Naive B cell (primary cell): ENCODE measurements around the gene PSMC3IP. TPM values are rescaled to one million over a fixed set of nuclear protein-coding genes. Genes with fewer than 3 reads are reported as not detected.

ENCODE experiments used
- ATAC-seq, 2 donors: fragments of 150-1000 bp; cut with Tn5 transposase; 2 replicates each; pipeline ENCODE4 v1.10.0; 2021; ENCODE audit warnings: low read depth in 2 of 2, mild to moderate bottlenecking in 2 of 2, moderate library complexity in 2 of 2
- DNase-seq: peaks from one replicate; pipeline ENCODE4 v3.0.0; 2022
- H3K27ac Mint-ChIP-seq, 6 donors: one replicate each; pipeline ENCODE4 v1.8.0; 2020 to 2022; ENCODE audit warnings: mild to moderate bottlenecking in 6 of 6, mixed read lengths in 6 of 6, moderate library complexity in 5 of 6, inconsistent platforms in 2 of 6
- H3K27me3 Mint-ChIP-seq, 3 donors: one replicate each; pipeline ENCODE4 v1.8.0; 2021 to 2022; ENCODE audit warnings: mixed read lengths in 3 of 3, mild to moderate bottlenecking in 1 of 3
- H3K36me3 Mint-ChIP-seq, 2 donors: one replicate each; pipeline ENCODE4 v1.8.0; 2020 to 2022; ENCODE audit warnings: mixed read lengths in 2 of 2, inconsistent platforms in 1 of 2, mild to moderate bottlenecking in 1 of 2
- H3K4me1 Mint-ChIP-seq, 3 donors: one replicate each; pipeline ENCODE4 v1.8.0; 2020 to 2022; ENCODE audit warnings: mixed read lengths in 3 of 3, inconsistent platforms in 1 of 3, mild to moderate bottlenecking in 1 of 3, moderate library complexity in 1 of 3
- H3K4me3 Mint-ChIP-seq, 8 donors: one replicate each; pipeline ENCODE4 v1.8.0; 2020 to 2022; ENCODE audit warnings: mild to moderate bottlenecking in 8 of 8, mixed read lengths in 8 of 8, moderate library complexity in 8 of 8, inconsistent platforms in 2 of 8
- H3K9me3 Mint-ChIP-seq, 7 donors: one replicate each; pipeline ENCODE4 v1.8.0; 2020 to 2022; ENCODE audit warnings: mixed read lengths in 7 of 7, mild to moderate bottlenecking in 5 of 7, inconsistent platforms in 2 of 7, moderate library complexity in 1 of 7
- polyA plus RNA-seq, 6 donors: library from polyadenylated mRNA; unstranded; fragments of 300-500 nt; fragmentation: Illumina TruSeq; gene quantifications; one replicate each; pipeline ENCODE4 v1.2.3, GENCODE V29; 2021; ENCODE audit warnings: low read depth in 6 of 6

The PSMC3IP gene
- polyA plus RNA-seq, 6 donors from 2014 or later: 1.5 to 2.9 (median 2.4) TPM; not detected in 1

DNA sequence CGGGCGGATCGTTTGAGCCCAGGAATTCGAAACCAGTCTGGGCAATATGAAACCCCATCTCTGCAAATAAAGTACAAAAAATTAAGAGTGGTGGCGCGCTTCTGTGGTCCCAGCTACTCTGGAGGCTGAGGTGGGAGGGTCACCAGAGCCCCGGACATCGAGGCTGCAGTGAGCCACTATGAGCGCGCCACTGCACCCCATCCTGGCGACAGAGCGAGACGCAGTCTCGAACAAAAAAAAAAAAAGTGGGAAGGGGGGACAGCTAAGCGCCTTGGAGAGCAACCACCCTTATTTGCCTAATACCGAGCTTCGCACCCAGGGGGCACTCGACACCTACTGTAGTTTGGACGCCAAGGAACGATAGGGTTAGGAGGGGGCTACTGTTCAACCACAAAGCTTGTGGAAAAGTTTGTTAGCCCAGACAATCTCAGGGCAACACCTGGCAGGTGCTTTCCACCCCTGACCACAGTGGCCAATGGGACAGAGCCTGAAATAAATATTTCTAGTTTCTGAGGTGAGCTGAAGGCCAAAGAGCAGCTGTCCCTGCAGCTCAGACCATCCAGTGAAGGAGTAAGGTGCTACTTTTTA, 847 bp upstream of the PSMC3IP start:
- Mint-ChIP-seq H3K4me1 (peaks cover 30 to 40% (median 39%) of the 10 kb centered on the region in 3 donors), H3K4me3 (peak overlapping the region; percentile 84 to 99 (median 97)), H3K27ac (peak overlapping the region; percentile 92 to 99 (median 96)), H3K9me3 (no peaks in the 10 kb centered on the region), H3K27me3 (no peaks in the 10 kb centered on the region), H3K36me3 (peaks cover 4 to 6% of the 10 kb centered on the region in 2 donors)
- ATAC-seq (peak; percentile 59 to 63), DNase-seq (peak; percentile 65)

DNA sequence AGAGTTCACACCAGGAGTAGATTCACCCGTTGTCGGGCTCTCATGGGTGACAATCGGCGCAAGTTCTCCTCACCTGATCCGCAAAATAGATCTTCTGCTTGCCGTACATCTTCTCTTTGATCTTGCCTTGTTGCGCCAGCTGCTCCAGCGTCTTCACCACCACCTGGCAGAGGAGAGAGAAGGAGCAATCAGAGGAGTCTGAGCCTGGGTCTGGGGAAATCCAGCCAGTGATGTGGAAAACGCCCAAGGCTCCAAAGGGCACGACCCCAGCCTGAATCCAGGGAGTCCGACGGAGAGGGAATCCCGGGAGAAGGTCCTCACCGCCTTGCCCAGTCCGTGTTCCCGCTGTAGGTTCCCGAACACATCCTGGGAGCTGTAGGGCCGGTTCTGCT, 393 bp downstream of the PSMC3IP start:
- H3K36me3 Mint-ChIP-seq: peaks cover 7 to 12% of the 10 kb centered on the region in 2 donors
- H3K4me3 Mint-ChIP-seq: peak overlapping the region; percentile 84 to 99 (median 97)
- DNase-seq (no peak), ATAC-seq (no peak)
- H3K4me1 Mint-ChIP-seq: peaks cover 34 to 47% (median 39%) of the 10 kb centered on the region in 3 donors
- H3K27me3 Mint-ChIP-seq: no peaks in the 10 kb centered on the region
- H3K9me3 Mint-ChIP-seq: no peaks in the 10 kb centered on the region
- peak overlapping the region in 2 of 6 donors; percentile 92 to 96 for H3K27ac Mint-ChIP-seq

DNA sequence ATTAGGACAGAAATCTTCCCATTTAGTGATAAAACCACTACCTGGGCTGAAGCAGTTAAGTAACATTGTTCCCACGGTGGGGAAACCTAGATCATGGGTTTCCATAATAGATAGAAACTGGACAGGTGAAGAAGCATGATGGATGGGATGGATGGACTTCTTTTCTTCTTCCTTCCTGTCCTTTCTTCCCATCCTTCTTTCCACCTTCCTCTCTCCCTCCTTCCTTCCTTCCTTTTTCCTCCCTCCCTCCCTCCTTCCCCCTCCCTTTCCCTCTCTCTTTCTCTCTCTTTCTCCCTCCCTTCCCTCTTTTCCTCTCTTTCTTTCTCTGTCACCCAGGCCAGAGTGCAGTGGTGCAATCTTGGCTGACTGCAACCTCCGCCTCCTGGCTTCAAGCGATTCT, 3.1 kb downstream of the PSMC3IP start:
- Mint-ChIP-seq H3K4me3 (peak overlapping the region in 1 of 8 donors; percentile 15), H3K9me3 (no peaks in the 10 kb centered on the region), H3K27me3 (no peaks in the 10 kb centered on the region), H3K27ac (no peak overlapping the region), H3K4me1 (peaks cover 31 to 41% (median 34%) of the 10 kb centered on the region in 3 donors), H3K36me3 (peaks cover 7 to 12% of the 10 kb centered on the region in 2 donors)
- DNase-seq (no peak), ATAC-seq (no peak)

DNA sequence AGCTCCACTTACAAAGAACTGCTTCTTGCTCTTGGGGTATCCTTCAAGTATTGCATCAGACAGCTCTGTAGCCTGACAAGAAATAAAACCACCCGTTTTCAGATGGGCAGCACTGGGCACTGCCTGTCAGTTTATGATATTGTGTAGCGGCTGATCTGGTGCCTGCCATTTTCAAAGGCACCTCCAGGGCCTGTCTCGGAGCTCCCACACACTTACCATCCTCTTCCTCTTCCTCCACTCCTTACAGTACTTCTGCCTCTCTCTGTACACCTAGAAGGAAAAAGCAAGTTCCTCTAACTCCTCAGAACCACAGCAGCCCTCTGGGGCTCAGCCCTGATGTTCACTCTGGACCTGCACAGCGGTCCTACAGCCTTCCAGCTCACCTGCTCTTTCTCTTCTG, 4.4 kb downstream of the PSMC3IP start:
- DNase-seq (no peak), ATAC-seq (no peak)
- Mint-ChIP-seq H3K27ac (peak overlapping the region in 1 of 6 donors; percentile 65), H3K9me3 (no peaks in the 10 kb centered on the region), H3K4me3 (no peak overlapping the region), H3K36me3 (peaks cover 7 to 12% of the 10 kb centered on the region in 2 donors), H3K27me3 (no peaks in the 10 kb centered on the region), H3K4me1 (peaks cover 26 to 37% (median 29%) of the 10 kb centered on the region in 3 donors)

DNA sequence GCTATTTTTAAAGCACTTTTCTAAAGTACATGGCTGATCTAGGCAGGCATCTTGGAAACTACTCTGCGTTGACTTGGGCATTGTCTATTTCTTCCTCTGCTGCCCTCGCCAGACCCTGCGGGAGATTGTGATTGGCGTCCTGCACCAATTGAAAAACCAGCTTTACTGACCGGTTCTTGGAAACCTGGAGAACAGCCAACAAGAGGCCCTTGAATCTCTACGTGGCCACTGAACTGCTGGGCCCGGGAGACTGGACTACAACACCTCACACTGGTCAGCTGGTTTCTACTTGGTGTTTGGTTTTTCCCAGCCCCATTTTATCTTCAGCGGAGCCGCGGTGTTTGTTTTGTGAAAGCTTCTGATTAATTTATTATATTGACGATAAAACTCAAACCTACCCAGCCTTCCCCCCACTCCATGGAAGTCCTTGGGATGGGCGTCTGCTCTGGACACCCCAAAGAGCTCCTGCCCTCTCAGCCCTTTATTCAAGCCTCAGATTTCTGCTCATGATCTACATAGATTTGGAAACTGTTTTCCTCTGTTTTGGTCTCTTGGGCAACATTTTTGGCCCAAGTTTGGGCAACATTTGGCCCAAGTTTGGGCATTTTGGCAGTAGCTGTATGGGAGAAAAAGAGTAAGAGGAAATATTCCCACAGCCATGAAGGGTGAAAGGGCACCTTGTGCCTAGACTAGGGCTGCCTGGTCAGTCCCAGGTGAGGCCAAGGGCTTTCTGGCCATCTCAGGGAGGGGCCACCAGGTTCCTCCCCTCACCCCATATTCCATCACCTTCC, 5.9 kb downstream of the PSMC3IP start:
- peak overlapping the region in 2 of 8 donors; percentile 9 to 41 for H3K4me3 Mint-ChIP-seq
- ATAC-seq: no peak
- DNase-seq: no peak

DNA sequence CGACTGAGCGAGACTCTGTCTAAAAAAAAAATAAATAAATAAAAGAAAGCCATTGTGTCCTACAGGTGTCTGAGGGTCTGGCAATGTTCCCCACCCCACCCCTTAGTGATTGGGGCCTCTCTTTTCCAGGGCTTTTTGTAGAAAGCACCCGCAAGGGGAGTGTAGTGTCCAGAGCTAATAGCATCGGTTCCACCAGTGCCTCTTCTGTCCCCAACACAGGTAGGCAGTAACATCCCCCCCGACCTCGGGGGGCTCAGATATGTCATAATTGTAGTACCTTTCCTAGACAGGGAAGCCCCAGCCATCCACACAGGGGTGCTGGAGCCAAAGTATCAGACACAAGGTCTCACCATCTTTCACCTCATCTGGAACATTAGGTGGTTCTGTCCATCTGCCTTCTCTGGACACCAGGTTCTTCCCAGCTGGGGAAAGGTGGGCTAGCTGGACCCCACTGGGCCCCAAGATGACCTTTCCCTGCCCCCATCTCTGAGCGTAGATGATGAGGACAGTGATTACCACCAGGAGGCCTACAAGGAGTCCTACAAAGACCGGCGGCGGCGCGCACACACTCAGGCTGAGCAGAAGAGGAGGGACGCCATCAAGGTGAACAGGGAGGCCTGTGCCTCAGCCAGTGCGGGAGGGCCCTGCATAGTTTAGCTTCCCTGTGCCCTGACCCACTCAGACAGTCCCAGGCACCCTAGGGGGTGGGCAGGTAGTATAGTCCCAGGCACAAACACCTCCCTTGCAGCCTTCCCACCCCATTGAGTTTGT, 9.0 kb downstream of the PSMC3IP start:
- Mint-ChIP-seq H3K27me3 (no peaks in the 10 kb centered on the region), H3K36me3 (peaks cover 3 to 10% of the 10 kb centered on the region in 2 donors), H3K9me3 (no peaks in the 10 kb centered on the region), H3K4me3 (peak overlapping the region; percentile 24 to 96 (median 58)), H3K4me1 (peaks cover 22 to 46% (median 24%) of the 10 kb centered on the region in 3 donors), H3K27ac (peak overlapping the region in 4 of 6 donors; percentile 7 to 83 (median 38))
- DNase-seq (no peak), ATAC-seq (no peak)

More for the DNA sequence above, 5.9 kb downstream of the PSMC3IP start:
- Mint-ChIP-seq H3K27me3 (no peaks in the 10 kb centered on the region), H3K4me1 (peaks cover 18 to 34% (median 28%) of the 10 kb centered on the region in 3 donors), H3K27ac (no peak overlapping the region), H3K9me3 (no peaks in the 10 kb centered on the region), H3K36me3 (peaks cover 7 to 12% of the 10 kb centered on the region in 2 donors)

DNA sequence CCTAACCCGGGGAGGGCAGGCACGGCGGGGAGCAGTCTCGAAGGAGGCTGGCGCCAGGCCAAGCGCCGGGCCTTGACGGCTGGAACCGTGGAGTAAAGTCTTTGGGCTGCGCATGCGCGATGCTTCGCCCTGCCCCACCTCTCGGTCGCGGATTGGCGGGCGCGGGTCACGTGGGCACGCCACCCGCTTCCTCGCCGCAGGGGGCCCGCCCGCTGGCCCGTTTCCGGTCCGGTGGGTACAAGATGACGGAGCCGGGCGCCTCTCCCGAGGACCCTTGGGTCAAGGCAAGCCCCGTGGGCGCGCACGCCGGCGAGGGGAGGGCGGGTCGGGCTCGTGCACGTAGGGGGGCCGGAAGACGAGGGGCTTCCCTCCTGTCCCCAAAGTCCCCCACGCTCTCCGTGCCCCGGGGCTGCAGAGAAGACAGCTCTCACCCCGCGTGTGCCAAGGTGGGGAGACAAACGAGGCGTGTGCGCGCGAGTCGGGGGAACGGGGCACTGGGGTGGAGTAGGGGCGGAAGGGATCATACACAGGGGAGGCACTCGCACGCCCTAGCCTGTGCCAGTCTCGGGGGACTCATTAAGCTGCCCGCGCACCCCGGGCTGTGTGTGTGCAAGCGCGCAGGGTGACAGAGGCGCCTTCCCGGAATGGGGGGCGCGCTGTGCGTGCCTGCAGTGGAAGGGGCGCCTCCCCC, 10.5 kb downstream of the PSMC3IP start, which contains the start of gene MLX:
TSS of gene MLX (plus strand) at position 218 of the 691 bp plus-strand sequence. CDS start at position 243, 25 bp downstream.
- H3K27ac Mint-ChIP-seq: peak within 1 kb of the TSS; percentile 83 to 98 (median 90)
- no peaks in the 10 kb centered on the region for H3K9me3 Mint-ChIP-seq
- H3K36me3 Mint-ChIP-seq: no peaks in the 10 kb centered on the region
- peak within 1 kb of the TSS; percentile 89 to 98 (median 94) for H3K4me3 Mint-ChIP-seq
- peaks cover 25 to 55% (median 36%) of the 10 kb centered on the region in 3 donors for H3K4me1 Mint-ChIP-seq
- DNase-seq (peak; percentile 86), ATAC-seq (peak; percentile 75 to 81)
- no peaks in the 10 kb centered on the region for H3K27me3 Mint-ChIP-seq

DNA sequence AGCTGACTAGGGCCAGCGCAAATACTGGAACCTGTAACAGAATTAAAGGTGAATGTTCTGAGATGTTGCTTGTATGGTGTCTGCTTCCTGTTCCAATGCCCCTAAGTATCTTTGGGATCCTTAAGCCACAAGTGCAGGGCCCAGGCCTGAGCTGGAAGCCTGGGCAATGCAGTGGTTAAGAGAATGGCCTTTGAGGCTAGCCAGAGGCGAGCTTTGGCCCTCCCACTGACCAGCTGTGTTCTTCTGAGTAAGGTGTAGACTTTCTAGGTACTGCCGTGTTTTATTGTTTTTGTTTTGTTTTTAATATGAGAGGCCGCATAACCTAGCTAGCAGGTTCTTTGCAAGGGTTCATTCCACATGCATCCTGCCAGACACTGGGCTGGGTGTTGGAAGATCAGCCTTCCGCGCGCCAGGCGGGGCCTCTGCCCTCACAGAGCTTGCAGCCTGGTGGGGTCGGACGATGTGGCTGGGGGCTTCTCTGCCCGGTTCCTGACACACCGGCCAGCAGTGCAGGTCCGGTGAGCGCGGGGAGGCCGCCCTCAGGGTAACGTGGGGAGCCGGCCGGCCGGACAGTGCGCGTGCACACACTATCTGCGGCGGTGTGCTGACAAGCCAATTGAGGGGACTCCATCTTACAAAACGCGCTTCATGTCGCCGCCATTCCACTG, 11.2 kb downstream of the PSMC3IP start:
- H3K27me3 Mint-ChIP-seq: no peaks in the 10 kb centered on the region
- H3K9me3 Mint-ChIP-seq: no peaks in the 10 kb centered on the region
- peak overlapping the region; percentile 56 to 94 (median 83) for H3K27ac Mint-ChIP-seq
- DNase-seq (no peak), ATAC-seq (no peak)
- H3K36me3 Mint-ChIP-seq: no peaks in the 10 kb centered on the region
- H3K4me3 Mint-ChIP-seq: peak overlapping the region; percentile 89 to 98 (median 94)
- peaks cover 29 to 62% (median 43%) of the 10 kb centered on the region in 3 donors for H3K4me1 Mint-ChIP-seq

DNA sequence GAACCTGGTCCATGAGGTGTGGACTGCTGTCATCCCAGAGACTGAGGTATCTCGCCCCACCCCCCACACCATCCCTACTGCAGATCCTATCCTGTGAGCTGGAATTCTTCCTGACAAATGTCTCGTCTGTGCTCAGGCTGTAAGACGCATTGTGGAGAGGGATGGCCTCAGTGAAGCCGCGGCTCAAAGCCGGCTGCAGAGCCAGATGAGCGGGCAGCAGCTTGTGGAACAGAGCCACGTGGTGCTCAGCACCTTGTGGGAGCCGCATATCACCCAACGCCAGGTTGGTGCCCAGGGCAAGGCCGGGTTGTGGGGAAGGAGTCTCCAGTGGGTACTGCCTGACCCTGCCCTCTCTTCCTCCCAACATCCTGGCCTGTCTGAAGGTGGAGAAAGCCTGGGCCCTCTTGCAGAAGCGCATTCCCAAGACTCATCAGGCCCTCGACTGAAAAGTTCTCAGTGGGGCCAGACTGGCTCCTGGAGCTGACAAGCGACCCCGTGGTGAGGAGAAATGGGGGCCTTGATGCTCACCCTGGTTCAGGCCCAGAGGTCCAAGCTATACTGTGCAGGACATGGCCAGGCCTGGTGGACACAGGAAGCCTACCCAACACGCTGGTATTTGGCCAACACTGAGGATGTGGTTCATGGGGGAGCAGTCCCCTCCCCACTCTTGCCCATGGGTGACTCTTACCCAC, 11.9 kb downstream of the PSMC3IP start:
- H3K9me3 Mint-ChIP-seq: no peaks in the 10 kb centered on the region
- peak overlapping the region in 5 of 6 donors; percentile 32 to 86 (median 72) for H3K27ac Mint-ChIP-seq
- peaks cover 29 to 67% (median 43%) of the 10 kb centered on the region in 3 donors for H3K4me1 Mint-ChIP-seq
- ATAC-seq (no peak), DNase-seq (no peak)
- peak overlapping the region in 7 of 8 donors; percentile 24 to 96 (median 93) for H3K4me3 Mint-ChIP-seq
- H3K27me3 Mint-ChIP-seq: no peaks in the 10 kb centered on the region
- H3K36me3 Mint-ChIP-seq: no peaks in the 10 kb centered on the region

DNA sequence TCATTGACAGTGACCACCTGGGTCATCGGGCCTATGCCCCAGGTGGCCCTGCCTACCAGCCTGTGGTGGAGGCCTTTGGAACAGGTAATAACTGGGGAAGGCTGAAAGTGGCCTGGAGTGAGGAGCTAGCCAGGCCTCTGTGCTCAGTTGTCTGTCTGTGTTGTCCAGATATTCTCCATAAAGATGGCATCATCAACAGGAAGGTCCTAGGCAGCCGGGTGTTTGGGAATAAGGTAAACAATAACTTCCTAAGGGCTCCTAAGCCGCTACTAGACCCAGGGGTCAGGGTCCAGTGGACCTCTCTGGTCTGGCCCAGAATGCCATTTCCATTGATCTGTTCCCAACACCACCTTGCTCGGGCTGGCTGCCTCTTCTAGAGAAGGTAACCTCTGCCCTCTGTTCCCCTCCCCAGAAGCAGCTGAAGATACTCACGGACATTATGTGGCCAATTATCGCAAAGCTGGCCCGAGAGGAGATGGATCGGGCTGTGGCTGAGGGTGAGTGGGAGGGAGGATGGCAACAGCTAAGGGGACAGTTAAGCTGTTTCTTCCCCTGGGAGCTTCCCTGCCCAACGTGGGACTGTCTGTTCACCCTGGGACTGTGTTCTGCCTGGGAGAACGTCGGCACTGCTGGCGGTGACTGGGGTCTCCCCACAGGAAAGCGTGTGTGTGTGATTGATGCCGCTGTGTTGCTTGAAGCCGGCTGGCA, 12.6 kb downstream of the PSMC3IP start:
- Mint-ChIP-seq H3K4me1 (peaks cover 29 to 71% (median 43%) of the 10 kb centered on the region in 3 donors), H3K27ac (peak overlapping the region in 2 of 6 donors; percentile 81 to 94), H3K27me3 (no peaks in the 10 kb centered on the region)

DNA sequence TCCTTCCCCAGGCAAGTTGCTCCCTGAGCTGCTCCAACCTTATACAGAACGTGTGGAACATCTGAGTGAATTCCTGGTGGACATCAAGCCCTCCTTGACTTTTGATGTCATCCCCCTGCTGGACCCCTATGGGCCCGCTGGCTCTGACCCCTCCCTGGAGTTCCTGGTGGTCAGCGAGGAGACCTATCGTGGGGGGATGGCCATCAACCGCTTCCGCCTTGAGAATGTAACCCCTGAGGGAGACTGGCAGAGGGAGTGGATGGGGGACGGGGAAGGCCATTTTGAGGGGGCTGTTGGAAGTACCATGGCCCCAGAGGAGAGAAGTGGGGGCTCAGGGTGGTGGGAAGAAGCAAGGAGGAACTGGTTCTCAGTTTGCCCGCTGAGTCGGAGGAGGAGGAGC, 13.6 kb downstream of the PSMC3IP start:
- no peaks in the 10 kb centered on the region for H3K9me3 Mint-ChIP-seq
- H3K27me3 Mint-ChIP-seq: no peaks in the 10 kb centered on the region
- no peaks in the 10 kb centered on the region for H3K36me3 Mint-ChIP-seq
- peak overlapping the region in 3 of 6 donors; percentile 65 to 94 (median 66) for H3K27ac Mint-ChIP-seq
- H3K4me3 Mint-ChIP-seq: peak overlapping the region; percentile 70 to 97 (median 92)
- no peak for DNase-seq
- no peak for ATAC-seq
- H3K4me1 Mint-ChIP-seq: peaks cover 29 to 70% (median 43%) of the 10 kb centered on the region in 3 donors

More for the DNA sequence above, 12.6 kb downstream of the PSMC3IP start:
- no peaks in the 10 kb centered on the region for H3K9me3 Mint-ChIP-seq
- no peak for ATAC-seq
- H3K36me3 Mint-ChIP-seq: no peaks in the 10 kb centered on the region
- peak overlapping the region in 5 of 8 donors; percentile 24 to 92 (median 89) for H3K4me3 Mint-ChIP-seq
- DNase-seq: no peak
